H1 (cell line): ENCODE measurements around the gene AP2A2. TPM values are rescaled to one million over a fixed set of nuclear protein-coding genes. Genes with fewer than 3 reads are reported as not detected.

Source experiments
- SP1 ChIP-seq: IDR thresholded peaks from 2 replicates; pipeline ENCODE4 v1.6.1; 2011; ENCODE audit warnings: low read depth, low read length
- polyA plus RNA-seq, 7 experiments: library from polyadenylated mRNA; depleted of rRNA in 3 of 7; stranded (reverse) in 5 of 7; unstranded in 2 of 7; fragments of >200 nt in 5 of 7; fragments of 200-250 nt in 2 of 7; gene quantifications; 1 replicate in 5 of 7; 2 replicates in 1 of 7; 4 replicates in 1 of 7; pipeline versions ENCODE4 v1.2.1 to v1.2.3, GENCODE V29; 2011 to 2013; ENCODE audit warnings: missing spikeins in 2 of 7, mixed read lengths in 2 of 7
- total RNA-seq: library from RNA; stranded (reverse); fragmentation: NEBNext Ultra II Directional; extraction: Animal tissue kit (Norgen Biotek cat#: 25700); gene quantifications from 2 replicates; pipeline ENCODE4 v1.2.1, GENCODE V29; 2021

The AP2A2 gene
- total and polyA plus RNA-seq, 2 of the 8 experiments (the other 6 are each of a cell fraction or from before 2014, with no cell fraction given), result 50.0 to 65.0 TPM

- no peak for TF ChIP-seq SP1
Observed at GRCh38 chr11:995752-996420, 70.2 kb downstream of the AP2A2 start (continued).
